HCT116 (cell line): Measurements from ENCODE around the gene CTTNBP2NL. TPM values are rescaled to one million over a fixed set of nuclear protein-coding genes. Genes with fewer than 3 reads are reported as not detected.

Source experiments
- ATAC-seq: fragments of 200-7000 bp; cut with Tn5 transposase; 2 replicates; pipeline ENCODE4 v1.9.1; 2020; ENCODE audit warnings: mild to moderate bottlenecking, moderate library complexity
- BruUV-seq: library from RNA; stranded (reverse); fragments of 400-500 nt; replicated peaks from 2 replicates; lab custom pipeline; 2021; lab: Mats Ljungman, UMichigan
- CTCF ChIA-PET: fragments of 300-600 bp; sonication (Branson Sonifier 250); formaldehyde crosslinking; loops from one replicate; lab custom pipeline; 2021; ENCODE audit warnings: antibody characterized with exemption; lab: Charles Lee
- POLR2A ChIA-PET: fragments of 300-600, 350-600 bp; sonication (Branson Sonifier 250); formaldehyde crosslinking; loops from one replicate; lab custom pipeline; 2021; ENCODE audit warnings: antibody characterized with exemption; lab: Charles Lee
- RAD21 ChIA-PET, 2 experiments: fragments of 300-600 bp; sonication (Branson Sonifier 250); formaldehyde crosslinking; loops; one replicate each; lab custom pipeline; 2023; ENCODE audit warnings: low total read pairs in 2 of 2; ENCODE audit not compliant: uncharacterized antibody in 2 of 2, unreplicated experiment in 2 of 2, low non-redundant PET in 1 of 2; lab: Charles Lee
- DNase-seq: peaks from one replicate; pipeline ENCODE4 v3.0.0-alpha.2; 2010; ENCODE audit warnings: low read depth, low spot score
- H2AFZ ChIP-seq: fragments of 200-600 bp; shearing (Covaris generic), sonication (generic); 2 replicates; pipeline ENCODE4 v1.6.1; 2017; ENCODE audit warnings: low read depth, mixed run types, mixed read lengths, antibody characterized with exemption, low read length; ENCODE audit not compliant: poor library complexity, severe bottlenecking
- H3K27ac ChIP-seq: 2 replicates; pipeline ENCODE4 v1.5.1; 2012; ENCODE audit warnings: low read depth, low read length
- H3K27me3 ChIP-seq: fragments of 200-600 bp; sonication (generic); 2 replicates; pipeline ENCODE4 v1.6.1; 2016; ENCODE audit warnings: mixed run types, low read length, mixed read lengths; ENCODE audit not compliant: insufficient read depth
- H3K36me3 ChIP-seq, 2 experiments: fragments of 200-500 bp in 1 of 2; fragments of 200-600 bp in 1 of 2; sonication (Bioruptor generic) in 1 of 2; sonication (generic) in 1 of 2; 2 replicates each; pipeline versions ENCODE4 v1.5.1 to v1.6.1; 2014 to 2016; ENCODE audit warnings: low read length in 2 of 2, inconsistent platforms in 1 of 2, mixed read lengths in 1 of 2, mixed run types in 1 of 2; ENCODE audit not compliant: insufficient read depth in 2 of 2, control insufficient read depth in 1 of 2
- H3K4me1 ChIP-seq, 2 experiments: fragments of 200-600 bp in 1 of 2; sonication (generic) in 1 of 2; 2 replicates each; pipeline versions ENCODE4 v1.5.1 to v1.6.1; 2012 to 2017; ENCODE audit warnings: low read length in 2 of 2, inconsistent platforms in 1 of 2, mild to moderate bottlenecking in 1 of 2, mixed read lengths in 1 of 2, mixed run types in 1 of 2, moderate library complexity in 1 of 2; ENCODE audit not compliant: insufficient read depth in 2 of 2, control insufficient read depth in 1 of 2
- H3K4me2 ChIP-seq: fragments of 200-600 bp; sonication (generic); 2 replicates; pipeline ENCODE4 v1.6.1; 2017; ENCODE audit warnings: mixed run types, low read length, mixed read lengths
- H3K4me3 ChIP-seq, 2 experiments: fragments of 200-600 bp in 1 of 2; sonication (generic) in 1 of 2; replicated peaks in 1 of 2; 2 replicates each; pipeline ENCODE4 v1.5.1; 2011 to 2016; ENCODE audit warnings: low read length in 2 of 2, control low read depth in 1 of 2, low read depth in 1 of 2, mild to moderate bottlenecking in 1 of 2, mixed read lengths in 1 of 2, mixed run types in 1 of 2
- H3K79me2 ChIP-seq: fragments of 200-600 bp; sonication (generic); 2 replicates; pipeline ENCODE4 v1.6.1; 2017; ENCODE audit warnings: mild to moderate bottlenecking, mixed run types, low read length, moderate library complexity, mixed read lengths; ENCODE audit not compliant: insufficient read depth
- H3K9ac ChIP-seq: fragments of 200-600 bp; sonication (generic); 2 replicates; pipeline ENCODE4 v1.6.1; 2016; ENCODE audit warnings: low read length, mixed read lengths
- H3K9me2 ChIP-seq: fragments of 200-600 bp; sonication (generic), shearing (Covaris generic); 2 replicates; pipeline ENCODE4 v1.6.1; 2017; ENCODE audit warnings: mixed run types, mild to moderate bottlenecking, moderate library complexity; ENCODE audit not compliant: insufficient read depth
- H3K9me3 ChIP-seq, 2 experiments: fragments of 200-500 bp in 1 of 2; fragments of 200-600 bp in 1 of 2; sonication (Bioruptor generic) in 1 of 2; sonication (generic) in 1 of 2; 2 replicates each; pipeline ENCODE4 v1.6.1; 2014 to 2017; ENCODE audit warnings: low read length in 2 of 2, mixed read lengths in 2 of 2, inconsistent platforms in 1 of 2, low read depth in 1 of 2, mild to moderate bottlenecking in 1 of 2, mixed run types in 1 of 2, moderate library complexity in 1 of 2; ENCODE audit not compliant: control insufficient read depth in 1 of 2, insufficient read depth in 1 of 2
- H4K20me1 ChIP-seq: fragments of 200-600 bp; sonication (generic), shearing (Covaris generic); 2 replicates; pipeline ENCODE4 v1.6.1; 2017; ENCODE audit warnings: mixed run types, mild to moderate bottlenecking, moderate library complexity; ENCODE audit not compliant: insufficient read depth
- ATF3 ChIP-seq: IDR thresholded peaks from 2 replicates; pipeline ENCODE4 v1.6.1; 2012
- CBX3 ChIP-seq: IDR thresholded peaks from 2 replicates; pipeline ENCODE4 v1.6.1; 2012; ENCODE audit warnings: low read depth
- CEBPB ChIP-seq: IDR thresholded peaks from 2 replicates; pipeline ENCODE4 v1.6.1; 2012; ENCODE audit warnings: low read depth
- CTCF ChIP-seq, 3 experiments: fragments of 200-600 bp in 1 of 3; sonication (generic) in 1 of 3; IDR thresholded peaks in 2 of 3; conservative IDR thresholded peaks in 1 of 3; 2 replicates each; pipeline ENCODE4 v1.5.1; 2012 to 2017; ENCODE audit warnings: low read depth in 2 of 3, low read length in 2 of 3, antibody characterized with exemption in 1 of 3, borderline replicate concordance in 1 of 3, control low read depth in 1 of 3, mild to moderate bottlenecking in 1 of 3, mixed read lengths in 1 of 3, mixed run types in 1 of 3, moderate library complexity in 1 of 3; ENCODE audit not compliant: insufficient read depth in 1 of 3
- ELF1 ChIP-seq: IDR thresholded peaks from 2 replicates; pipeline ENCODE4 v1.6.1; 2012; ENCODE audit warnings: low read depth, borderline replicate concordance
- EZH2phosphoT487 ChIP-seq: fragments of 200-600 bp; IDR thresholded peaks from 2 replicates; pipeline ENCODE4 v1.6.1; 2018; ENCODE audit warnings: antibody characterized with exemption, borderline replicate concordance
- FOSL1 ChIP-seq: IDR thresholded peaks from 2 replicates; pipeline ENCODE4 v1.6.1; 2012; ENCODE audit warnings: low read depth
- JUND ChIP-seq: IDR thresholded peaks from 2 replicates; pipeline ENCODE4 v1.6.1; 2012
- POLR2A ChIP-seq: IDR thresholded peaks from 2 replicates; pipeline ENCODE4 v1.7.0; 2011; ENCODE audit warnings: borderline replicate concordance; ENCODE audit not compliant: insufficient read depth, insufficient read length; ENCODE audit errors: extremely low read depth
- POLR2AphosphoS5 ChIP-seq: IDR thresholded peaks from 2 replicates; pipeline ENCODE4 v1.6.1; 2011; ENCODE audit warnings: mild to moderate bottlenecking, low read depth, low read length, moderate library complexity
- RAD21 ChIP-seq: IDR thresholded peaks from 2 replicates; pipeline ENCODE4 v1.6.1; 2012; ENCODE audit warnings: low read depth, mild to moderate bottlenecking
- SIN3A ChIP-seq: IDR thresholded peaks from 2 replicates; pipeline ENCODE4 v1.6.1; 2012; ENCODE audit warnings: low read depth
- SP1 ChIP-seq: IDR thresholded peaks from 2 replicates; pipeline ENCODE4 v1.6.1; 2012; ENCODE audit warnings: low read depth
- SRF ChIP-seq: IDR thresholded peaks from 2 replicates; pipeline ENCODE4 v1.6.1; 2012; ENCODE audit warnings: low read depth
- YY1 ChIP-seq: IDR thresholded peaks from 2 replicates; pipeline ENCODE4 v1.6.1; 2011; ENCODE audit warnings: low read length, low read depth, moderate library complexity, mild to moderate bottlenecking; ENCODE audit not compliant: insufficient replicate concordance; ENCODE audit errors: extremely low read depth
- ZBTB33 ChIP-seq: IDR thresholded peaks from 2 replicates; pipeline ENCODE4 v1.6.1; 2011; ENCODE audit warnings: mild to moderate bottlenecking, low read length, moderate library complexity; ENCODE audit not compliant: insufficient replicate concordance; ENCODE audit errors: extremely low read depth
- ZFX ChIP-seq: fragments of 450-650 bp; IDR thresholded peaks from 2 replicates; pipeline ENCODE4 v1.6.1; 2017
- ZNF274 ChIP-seq: fragments of 200-500 bp; sonication (Bioruptor generic); IDR thresholded peaks from 2 replicates; pipeline ENCODE4 v1.6.1; 2014; ENCODE audit warnings: mild to moderate bottlenecking, low read depth, low read length, inconsistent platforms
- intact Hi-C: fragments of 100-400 bp; cut with micrococcal nuclease; formaldehyde crosslinking; loops from 2 replicates; pipeline ENCODE4 v1.10.0; 2022
- total RNA-seq: library from RNA; stranded (reverse); gene quantifications from one replicate; pipeline ENCODE4 v1.2.1, GENCODE V29; 2021; ENCODE audit not compliant: unreplicated experiment
- TF ChIP-seq, protein P1 (sequence below): IDR thresholded peaks from 2 replicates; pipeline ENCODE4 v1.6.1; 2012
- TF ChIP-seq, protein P2 (sequence below): IDR thresholded peaks from 2 replicates; pipeline ENCODE4 v1.6.1; 2012; ENCODE audit warnings: low read depth

The CTTNBP2NL gene
- total RNA-seq, 1 experiment from 2014 or later, result 18.0 TPM

DNA sequence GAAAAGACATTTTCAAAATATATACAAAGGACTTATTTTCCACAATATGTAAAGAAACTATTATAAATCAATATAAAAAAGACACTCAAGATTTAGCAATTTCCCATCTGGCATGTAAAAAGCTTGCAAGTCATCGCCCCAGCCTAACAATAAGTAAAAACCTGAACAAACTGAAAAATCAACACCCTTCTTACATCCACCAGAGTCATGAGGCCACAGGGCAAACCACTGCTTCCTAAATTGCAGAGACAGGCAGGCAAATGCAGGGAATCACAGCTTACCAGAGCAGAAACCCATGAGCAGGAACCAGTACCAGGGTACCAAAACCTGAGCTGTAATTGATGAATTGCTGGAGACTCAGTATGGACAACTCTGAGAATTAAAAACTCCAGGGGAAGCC lies 96.1 kb downstream of the CTTNBP2NL start:
- Histone ChIP-seq H2AFZ (no peak overlapping the region), H3K9me3 (no peaks in the 10 kb centered on the region), H3K27ac (no peak overlapping the region), H3K4me2 (no peak overlapping the region), H3K79me2 (no peaks in the 10 kb centered on the region), H4K20me1 (no peaks in the 10 kb centered on the region), H3K9me2 (no peaks in the 10 kb centered on the region), H3K4me3 (no peak overlapping the region), H3K9ac (no peak overlapping the region), H3K4me1 (no peaks in the 10 kb centered on the region), H3K27me3 (no peaks in the 10 kb centered on the region), H3K36me3 (no peaks in the 10 kb centered on the region)
- no TSS peak for BruUV-seq
- ChIA-PET POLR2A (no interaction called here), RAD21 (no interaction called here), CTCF (no interaction called here)
- ATAC-seq, result no peak
- no peak for TF ChIP-seq RAD21
- no peak for TF ChIP-seq ZFX
- TF ChIP-seq, protein P1, sequence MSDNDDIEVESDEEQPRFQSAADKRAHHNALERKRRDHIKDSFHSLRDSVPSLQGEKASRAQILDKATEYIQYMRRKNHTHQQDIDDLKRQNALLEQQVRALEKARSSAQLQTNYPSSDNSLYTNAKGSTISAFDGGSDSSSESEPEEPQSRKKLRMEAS, result no peak
- no peak for TF ChIP-seq EZH2phosphoT487
- no peak for TF ChIP-seq ATF3
- no peak for TF ChIP-seq ZBTB33
- TF ChIP-seq ZNF274, result no peak
- TF ChIP-seq ELF1, result no peak
- TF ChIP-seq SP1, result no peak
- TF ChIP-seq YY1, result no peak
- no peak for TF ChIP-seq SIN3A
- no peak for TF ChIP-seq POLR2A
- no peak for TF ChIP-seq CEBPB
- no peak for TF ChIP-seq POLR2AphosphoS5
- no peak for TF ChIP-seq SRF
- TF ChIP-seq CBX3, result no peak
- no peak for TF ChIP-seq CTCF (IDR thresholded peaks at IDR 0.05 in 2 of 3, conservative IDR thresholded peaks at IDR 0.05 in 1 of 3; ENCODE audit: borderline replicate concordance in 1 of 3, insufficient read depth in 1 of 3, low read depth in 2 of 3, low read length in 2 of 3)
- TF ChIP-seq JUND, result no peak
- no peak for TF ChIP-seq FOSL1
- TF ChIP-seq, protein P2, sequence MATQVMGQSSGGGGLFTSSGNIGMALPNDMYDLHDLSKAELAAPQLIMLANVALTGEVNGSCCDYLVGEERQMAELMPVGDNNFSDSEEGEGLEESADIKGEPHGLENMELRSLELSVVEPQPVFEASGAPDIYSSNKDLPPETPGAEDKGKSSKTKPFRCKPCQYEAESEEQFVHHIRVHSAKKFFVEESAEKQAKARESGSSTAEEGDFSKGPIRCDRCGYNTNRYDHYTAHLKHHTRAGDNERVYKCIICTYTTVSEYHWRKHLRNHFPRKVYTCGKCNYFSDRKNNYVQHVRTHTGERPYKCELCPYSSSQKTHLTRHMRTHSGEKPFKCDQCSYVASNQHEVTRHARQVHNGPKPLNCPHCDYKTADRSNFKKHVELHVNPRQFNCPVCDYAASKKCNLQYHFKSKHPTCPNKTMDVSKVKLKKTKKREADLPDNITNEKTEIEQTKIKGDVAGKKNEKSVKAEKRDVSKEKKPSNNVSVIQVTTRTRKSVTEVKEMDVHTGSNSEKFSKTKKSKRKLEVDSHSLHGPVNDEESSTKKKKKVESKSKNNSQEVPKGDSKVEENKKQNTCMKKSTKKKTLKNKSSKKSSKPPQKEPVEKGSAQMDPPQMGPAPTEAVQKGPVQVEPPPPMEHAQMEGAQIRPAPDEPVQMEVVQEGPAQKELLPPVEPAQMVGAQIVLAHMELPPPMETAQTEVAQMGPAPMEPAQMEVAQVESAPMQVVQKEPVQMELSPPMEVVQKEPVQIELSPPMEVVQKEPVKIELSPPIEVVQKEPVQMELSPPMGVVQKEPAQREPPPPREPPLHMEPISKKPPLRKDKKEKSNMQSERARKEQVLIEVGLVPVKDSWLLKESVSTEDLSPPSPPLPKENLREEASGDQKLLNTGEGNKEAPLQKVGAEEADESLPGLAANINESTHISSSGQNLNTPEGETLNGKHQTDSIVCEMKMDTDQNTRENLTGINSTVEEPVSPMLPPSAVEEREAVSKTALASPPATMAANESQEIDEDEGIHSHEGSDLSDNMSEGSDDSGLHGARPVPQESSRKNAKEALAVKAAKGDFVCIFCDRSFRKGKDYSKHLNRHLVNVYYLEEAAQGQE, result no peak
- intact Hi-C loops, result no loop called here
- no peak for DNase-seq
